GM19099 (cell line): ENCODE data around the gene MTMR8.

Experiments
- POLR2A ChIP-seq: IDR thresholded peaks from 3 replicates; pipeline ENCODE4 v1.6.1; 2011; ENCODE audit warnings: low read depth; ENCODE audit not compliant: insufficient read length; ENCODE audit errors: extremely low read depth

MTMR8 gene

GRCh38 chrX:64342811-64343210 is 52.4 kb downstream of the MTMR8 start:
- TF ChIP-seq POLR2A: no peak

- TF ChIP-seq POLR2A: no peak
These were observed 57.0 kb downstream of the MTMR8 start for GRCh38 chrX:64338296-64338695.

- TF ChIP-seq POLR2A: no peak
These were observed 60.8 kb downstream of the MTMR8 start for GRCh38 chrX:64334467-64334866.

- no peak for TF ChIP-seq POLR2A
These were observed 65.0 kb downstream of the MTMR8 start for GRCh38 chrX:64330284-64330683.

- no peak for TF ChIP-seq POLR2A
These were observed 73.7 kb downstream of the MTMR8 start for GRCh38 chrX:64321507-64321906.

GRCh38 chrX:64313624-64314023 is 81.6 kb downstream of the MTMR8 start:
- no peak for TF ChIP-seq POLR2A

GRCh38 chrX:64306712-64307111 is 88.5 kb downstream of the MTMR8 start:
- no peak for TF ChIP-seq POLR2A

GRCh38 chrX:64291123-64291522 is 104.1 kb downstream of the MTMR8 start:
- no peak for TF ChIP-seq POLR2A

GRCh38 chrX:64265265-64265664 is 130.0 kb downstream of the MTMR8 start:
- no peak for TF ChIP-seq POLR2A

GRCh38 chrX:64230123-64230970 is 164.9 kb downstream of the MTMR8 start, which contains the start of gene ASB12:
ASB12 (minus strand) TSS chrX:64230607; CDS start chrX:64225650, 4,957 bp downstream.
- no peak for TF ChIP-seq POLR2A

GRCh38 chrX:64229154-64229553 is 166.1 kb downstream of the MTMR8 start:
- no peak for TF ChIP-seq POLR2A
